Measurements from ENCODE around the gene USP20.

The USP20 gene

GRCh38 chr9:129910628-129911567 is 75.6 kb downstream of the USP20 start:
- no peak for DNase-seq (ENCODE audit: extremely low read depth in 1 of 2, low read depth in 1 of 2)

DNA sequence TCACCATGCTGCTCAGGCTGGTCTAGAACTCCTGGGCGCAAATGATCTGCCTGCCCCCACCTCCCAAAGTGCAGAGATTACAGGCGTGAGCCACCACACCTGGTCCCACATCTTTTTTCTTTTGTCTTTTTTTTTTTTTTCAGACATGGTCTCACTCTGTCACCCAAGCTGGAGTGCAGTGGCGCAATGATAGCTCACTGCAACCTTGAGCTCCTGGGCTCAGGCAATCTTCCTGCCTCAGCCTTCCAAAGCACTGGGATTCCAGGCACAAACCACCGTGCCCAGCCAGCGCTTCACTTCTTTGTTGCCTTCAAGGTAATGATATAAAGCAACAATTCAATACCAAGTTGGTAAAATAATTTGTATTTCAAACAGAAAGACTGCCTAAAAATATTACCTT is 78.8 kb downstream of the USP20 start:
- no peak for DNase-seq (ENCODE audit: extremely low read depth in 1 of 2, low read depth in 1 of 2)

DNA sequence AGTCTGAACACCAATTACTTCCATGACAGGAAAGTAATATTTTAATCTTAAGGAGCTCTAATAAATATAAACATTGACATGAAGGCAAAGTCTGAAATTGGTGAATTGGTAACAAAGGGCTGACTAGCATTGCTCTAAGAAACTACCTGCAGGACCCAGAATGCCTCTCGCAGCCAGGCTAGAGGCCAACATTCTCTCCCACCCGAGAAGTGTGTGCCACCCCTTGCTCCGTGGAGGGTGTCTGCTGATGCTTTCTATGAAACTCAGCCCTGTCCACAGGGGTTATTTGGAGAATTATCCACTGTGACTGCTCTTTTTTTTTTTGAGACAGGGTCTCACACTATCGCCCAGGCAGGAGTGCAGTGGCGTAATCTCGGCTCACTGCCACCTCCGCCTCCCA is 81.4 kb downstream of the USP20 start:
- no peak for DNase-seq (ENCODE audit: extremely low read depth in 1 of 2, low read depth in 1 of 2)

- no peak for DNase-seq (ENCODE audit: extremely low read depth in 1 of 2, low read depth in 1 of 2)
Observed at GRCh38 chr9:129918296-129918950, 83.2 kb downstream of the USP20 start.

DNA sequence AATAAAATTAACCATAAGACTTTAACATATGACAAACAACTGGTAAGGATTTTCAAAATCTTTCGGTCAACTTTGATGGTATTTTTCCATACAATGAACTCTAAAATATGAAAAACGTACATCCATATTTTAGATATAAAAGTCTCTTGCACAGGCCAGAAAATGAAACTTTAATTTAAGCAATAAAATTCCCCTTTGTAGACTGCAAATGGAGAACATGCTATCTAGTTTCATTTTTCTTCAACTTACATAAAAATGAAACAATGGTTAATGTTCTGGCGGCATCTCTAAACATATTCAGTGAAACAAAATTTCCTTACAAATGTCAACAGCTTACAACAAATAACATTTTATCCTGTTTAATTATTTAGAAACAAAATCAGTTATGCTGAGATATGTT is 84.0 kb downstream of the USP20 start:
- no peak for DNase-seq (ENCODE audit: extremely low read depth in 1 of 2, low read depth in 1 of 2)

GRCh38 chr9:129919841-129920240 is 84.6 kb downstream of the USP20 start:
- DNase-seq (ENCODE audit: extremely low read depth in 1 of 2, low read depth in 1 of 2), result no peak

DNA sequence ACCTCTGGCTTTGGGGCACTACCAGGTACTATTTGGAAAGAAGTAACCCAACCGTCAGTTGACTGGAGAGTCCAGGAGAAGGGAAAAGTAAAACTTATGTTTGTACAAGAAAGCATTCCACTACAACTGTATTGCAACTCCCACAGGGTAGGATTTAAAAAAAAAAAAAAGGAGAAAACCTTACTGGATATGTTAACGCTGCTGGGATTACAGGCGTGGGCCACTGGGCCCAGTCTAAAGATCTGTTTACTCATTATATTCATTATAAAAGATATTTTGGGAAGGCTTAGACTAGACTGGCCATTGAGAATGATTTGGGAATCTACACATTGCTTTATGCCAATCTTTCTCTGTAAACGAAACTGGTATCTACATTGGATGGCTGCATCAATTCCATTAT is 86.6 kb downstream of the USP20 start:
- DNase-seq (ENCODE audit: extremely low read depth in 1 of 2, low read depth in 1 of 2), result no peak

GRCh38 chr9:129923589-129923988 is 88.3 kb downstream of the USP20 start:
- no peak for DNase-seq (ENCODE audit: extremely low read depth in 1 of 2, low read depth in 1 of 2)

DNA sequence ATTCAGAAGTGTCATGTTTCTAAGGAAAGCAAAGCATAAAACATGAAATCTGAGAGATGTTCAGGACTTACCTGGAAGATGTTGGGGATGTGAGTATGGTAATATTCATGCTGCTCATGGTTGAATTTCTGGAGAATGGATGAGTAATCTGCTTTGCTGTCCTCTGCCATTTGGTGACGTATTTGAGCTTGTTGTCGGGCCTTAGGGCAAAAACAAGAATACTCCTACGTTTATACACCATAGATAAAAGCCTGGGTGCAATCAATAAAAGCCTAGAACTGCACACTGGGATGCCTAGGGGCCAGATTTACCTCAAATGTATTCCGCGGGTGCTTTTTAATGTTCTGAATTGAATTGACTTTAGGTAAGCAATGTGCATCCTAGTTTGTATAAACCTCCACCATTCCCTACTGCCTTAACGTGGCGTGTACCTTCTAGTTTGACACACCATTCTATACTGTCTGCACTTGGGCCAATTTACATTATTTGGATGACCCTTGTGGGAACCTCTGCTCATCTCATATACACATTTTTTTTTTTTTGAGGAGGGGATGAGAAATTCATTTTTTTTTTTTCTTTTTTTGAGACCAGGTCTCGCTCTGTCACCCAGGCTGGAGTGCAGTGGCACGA is 94.4 kb downstream of the USP20 start:
- DNase-seq (ENCODE audit: extremely low read depth in 1 of 2, low read depth in 1 of 2), result no peak

GRCh38 chr9:129930743-129931142 is 95.5 kb downstream of the USP20 start:
- DNase-seq (ENCODE audit: extremely low read depth in 1 of 2, low read depth in 1 of 2), result no peak
